Peyer's patch (tissue), 4 donors: Measurements from ENCODE around the gene ASB6.

Experiments used
- CTCF ChIP-seq, 6 experiments: fragments of 450-650 bp in 4 of 6; fragments of 200-600 bp in 2 of 6; sonication (generic) in 1 of 6; IDR thresholded peaks; one replicate each; pipeline ENCODE4 v1.5.1; 2017 to 2019; ENCODE audit warnings: antibody characterized with exemption in 6 of 6, mild to moderate bottlenecking in 3 of 6, moderate library complexity in 1 of 6
- POLR2A ChIP-seq, 2 donors: fragments of 450-650 bp; IDR thresholded peaks; one replicate each; pipeline ENCODE4 v1.5.1; 2017; ENCODE audit warnings: antibody characterized with exemption in 2 of 2, mild to moderate bottlenecking in 2 of 2, moderate library complexity in 2 of 2

GRCh38 chr9:129679537-129679936, 37.6 kb upstream of the ASB6 start:
- TF ChIP-seq CTCF (IDR thresholded peaks at IDR 0.05) (no peak), POLR2A (IDR thresholded peaks at IDR 0.05) (no peak)
